ENCODE measurements around the gene ELMO2.

DNA sequence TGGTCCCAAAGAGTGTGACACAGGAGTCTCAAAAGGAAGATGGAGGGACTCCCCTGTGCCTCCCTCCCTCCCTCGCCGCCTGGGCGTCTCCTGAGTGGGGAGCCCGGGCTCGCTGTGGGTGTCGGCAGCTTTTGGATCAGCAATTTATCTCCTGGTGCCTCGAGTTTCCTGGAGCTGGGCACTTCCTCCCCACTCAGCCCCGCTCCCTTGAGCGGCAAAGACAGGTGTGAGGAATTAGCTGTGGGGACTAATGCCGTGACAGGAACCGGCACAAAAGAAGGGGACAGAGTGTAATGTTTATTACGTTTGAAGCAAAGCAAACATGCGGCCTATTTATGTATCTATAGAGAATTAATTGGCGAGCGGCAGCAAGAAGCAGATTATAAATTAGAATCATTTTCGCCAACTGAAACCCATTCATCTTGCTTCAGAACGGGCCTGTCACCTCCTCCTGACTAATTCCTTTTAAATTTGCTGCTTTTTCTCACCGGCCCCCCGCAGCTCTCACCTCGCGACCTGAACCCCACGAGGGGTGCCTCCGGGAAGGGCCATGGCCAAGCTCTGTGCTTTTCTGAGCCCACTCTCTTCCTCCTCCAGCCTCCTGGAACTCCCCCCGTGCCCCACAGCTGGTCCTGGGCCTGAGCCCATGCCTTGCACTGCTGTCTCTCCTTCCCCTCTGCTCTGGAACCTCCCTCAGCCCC, 89.3 kb downstream of the ELMO2 start:
- TF ChIP-seq, protein P1, sequence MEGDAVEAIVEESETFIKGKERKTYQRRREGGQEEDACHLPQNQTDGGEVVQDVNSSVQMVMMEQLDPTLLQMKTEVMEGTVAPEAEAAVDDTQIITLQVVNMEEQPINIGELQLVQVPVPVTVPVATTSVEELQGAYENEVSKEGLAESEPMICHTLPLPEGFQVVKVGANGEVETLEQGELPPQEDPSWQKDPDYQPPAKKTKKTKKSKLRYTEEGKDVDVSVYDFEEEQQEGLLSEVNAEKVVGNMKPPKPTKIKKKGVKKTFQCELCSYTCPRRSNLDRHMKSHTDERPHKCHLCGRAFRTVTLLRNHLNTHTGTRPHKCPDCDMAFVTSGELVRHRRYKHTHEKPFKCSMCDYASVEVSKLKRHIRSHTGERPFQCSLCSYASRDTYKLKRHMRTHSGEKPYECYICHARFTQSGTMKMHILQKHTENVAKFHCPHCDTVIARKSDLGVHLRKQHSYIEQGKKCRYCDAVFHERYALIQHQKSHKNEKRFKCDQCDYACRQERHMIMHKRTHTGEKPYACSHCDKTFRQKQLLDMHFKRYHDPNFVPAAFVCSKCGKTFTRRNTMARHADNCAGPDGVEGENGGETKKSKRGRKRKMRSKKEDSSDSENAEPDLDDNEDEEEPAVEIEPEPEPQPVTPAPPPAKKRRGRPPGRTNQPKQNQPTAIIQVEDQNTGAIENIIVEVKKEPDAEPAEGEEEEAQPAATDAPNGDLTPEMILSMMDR (IDR thresholded peaks at IDR 0.05): no peak
- TF ChIP-seq ZFX (IDR thresholded peaks at IDR 0.05; ENCODE audit: borderline replicate concordance): no peak

All from 22Rv1 (cell line).